Posterior cingulate gyrus (tissue), 11 donors: ENCODE results near the gene FABP6.
"Not testable (repeated sequence)": the region's sequence is repeated elsewhere in the genome, so short reads cannot be mapped to it uniquely, and the experiment has no call there.

Experiments used
- DNase-seq, 10 donors: peaks; one replicate each; pipeline versions ENCODE4 v3.0.0 to v3.0.0-alpha.2; 2020 to 2021; ENCODE audit warnings: mixed read lengths in 3 of 10
- intact Hi-C: fragments of 100-400 bp; cut with DNase I; formaldehyde crosslinking; loops from one replicate; pipeline ENCODE4 v1.15.1; 2023

Gene FABP6

DNA sequence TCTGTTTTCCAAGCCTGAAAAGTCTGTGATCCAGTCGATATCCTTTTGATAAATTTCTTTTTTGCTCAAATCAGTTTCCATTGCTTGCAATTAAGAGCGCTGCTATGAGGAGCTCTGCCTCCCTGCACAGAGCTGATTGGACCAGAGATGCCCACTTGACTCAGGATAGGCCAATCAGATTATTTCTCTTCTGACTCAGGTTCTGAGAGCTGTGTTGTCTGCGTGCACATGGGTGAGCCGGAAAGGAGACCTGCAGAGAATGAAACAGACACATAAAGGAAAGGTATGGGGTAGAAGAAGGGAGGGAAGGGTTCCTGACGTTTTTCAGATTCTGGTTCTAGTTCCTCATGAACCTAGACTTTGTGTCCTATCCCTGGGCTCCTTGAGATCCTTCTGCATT is 15.8 kb upstream of the FABP6 start:
- intact Hi-C loops, result no loop called here
- peak in 1 of 10 donors; percentile 22 for DNase-seq

DNA sequence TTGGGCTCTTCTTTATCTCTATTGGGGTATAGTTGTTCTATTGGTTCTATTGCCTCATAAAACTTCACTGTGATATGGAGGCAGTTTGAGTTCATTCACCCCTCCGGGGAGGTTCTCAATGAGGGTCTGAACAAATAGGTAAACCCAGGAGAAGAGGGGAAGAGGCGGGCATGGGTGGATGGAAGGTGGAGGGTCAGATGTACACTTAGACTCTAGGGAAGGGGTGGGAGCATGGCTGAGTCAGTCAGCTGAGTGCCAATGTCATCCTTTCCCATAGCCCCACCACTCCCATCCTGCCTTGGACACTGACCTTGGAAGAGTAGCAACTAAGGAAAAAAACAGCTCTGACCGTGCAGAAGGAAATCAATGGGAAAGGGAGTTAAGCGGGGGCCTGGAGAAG is 9.9 kb upstream of the FABP6 start:
- intact Hi-C loops, result no loop called here
- no peak for DNase-seq

DNA sequence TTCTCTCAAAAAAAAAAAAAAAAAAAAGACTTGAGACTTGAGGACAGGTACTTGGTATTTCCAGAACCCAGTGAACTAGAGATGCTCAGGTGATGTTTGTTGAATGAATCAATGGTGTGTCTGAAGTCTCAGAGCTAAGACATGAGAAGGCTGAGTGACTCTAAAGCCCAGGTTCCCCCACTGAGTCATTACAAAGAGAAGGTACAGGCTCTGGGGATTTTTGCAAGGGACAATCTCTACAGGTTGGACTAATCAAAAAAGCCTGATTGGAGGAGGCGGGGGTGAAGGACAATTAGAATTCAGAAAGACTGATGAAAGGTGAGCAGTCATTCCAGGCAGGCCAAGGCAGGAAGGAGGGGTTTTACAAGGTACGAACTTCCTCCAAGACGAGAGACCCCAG is 8.2 kb upstream of the FABP6 start:
- DNase-seq, result no peak
- intact Hi-C loops, result no loop called here

DNA sequence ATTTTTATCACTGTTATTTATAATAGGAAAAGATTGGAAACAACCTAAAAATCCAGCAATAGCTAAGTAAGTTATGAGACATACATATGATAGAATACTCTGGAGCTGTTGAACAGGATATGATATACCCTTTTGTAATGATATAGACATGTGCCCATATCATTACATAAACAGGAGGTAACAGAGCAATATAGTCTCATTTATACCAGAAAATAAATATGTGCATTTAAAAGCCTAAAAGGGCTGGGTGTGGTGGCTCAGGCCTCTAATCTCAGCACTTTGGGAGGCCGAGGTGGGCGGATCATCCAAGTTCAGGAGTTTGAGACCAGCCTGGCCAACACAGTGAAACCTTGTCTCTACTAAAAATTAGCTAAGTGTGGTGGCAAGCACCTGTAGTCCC is 2.3 kb upstream of the FABP6 start:
- intact Hi-C loops, result no loop called here
- DNase-seq, result no peak

DNA sequence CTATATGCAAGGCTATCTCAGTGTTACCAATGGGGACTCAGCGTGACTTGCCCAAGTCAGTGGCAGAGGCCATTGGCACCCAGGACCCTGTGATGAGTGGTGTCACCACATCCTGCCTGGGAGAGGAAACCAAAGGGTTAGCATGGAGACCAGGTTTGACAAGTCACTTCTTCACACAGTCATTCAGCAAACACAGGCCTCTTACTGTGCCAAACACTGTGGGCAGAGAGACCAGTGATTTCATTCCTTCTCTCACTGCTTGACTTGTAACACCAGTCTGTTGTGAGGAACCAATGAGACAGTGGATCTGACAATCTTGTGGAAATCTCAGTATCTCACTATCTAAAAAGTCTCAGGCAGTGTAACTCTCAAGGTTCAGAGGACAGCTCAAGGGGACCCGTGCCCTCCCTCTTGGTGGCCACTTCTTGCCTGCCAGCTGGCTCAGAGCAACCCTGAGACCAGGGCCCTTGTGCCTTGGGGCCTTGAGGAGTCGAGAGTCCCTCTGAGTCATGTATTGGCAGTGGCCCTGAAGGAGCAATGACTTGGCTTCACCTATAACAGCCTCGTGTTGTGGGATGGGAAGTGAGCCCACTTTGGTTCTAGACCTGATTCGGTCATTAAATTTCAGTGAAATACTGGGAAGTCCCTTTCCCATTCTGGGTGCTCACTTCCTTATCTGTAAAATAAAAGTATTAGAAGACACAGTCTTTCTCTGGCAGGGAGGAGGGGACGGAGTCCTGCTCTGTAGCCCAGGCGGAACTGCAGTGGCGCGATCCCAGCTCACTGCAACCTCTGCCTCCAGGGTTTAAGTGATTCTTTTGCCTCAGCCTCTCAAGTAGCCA is 1.6 kb downstream of the FABP6 start:
- intact Hi-C loops, result no loop called here
- DNase-seq, result no peak

DNA sequence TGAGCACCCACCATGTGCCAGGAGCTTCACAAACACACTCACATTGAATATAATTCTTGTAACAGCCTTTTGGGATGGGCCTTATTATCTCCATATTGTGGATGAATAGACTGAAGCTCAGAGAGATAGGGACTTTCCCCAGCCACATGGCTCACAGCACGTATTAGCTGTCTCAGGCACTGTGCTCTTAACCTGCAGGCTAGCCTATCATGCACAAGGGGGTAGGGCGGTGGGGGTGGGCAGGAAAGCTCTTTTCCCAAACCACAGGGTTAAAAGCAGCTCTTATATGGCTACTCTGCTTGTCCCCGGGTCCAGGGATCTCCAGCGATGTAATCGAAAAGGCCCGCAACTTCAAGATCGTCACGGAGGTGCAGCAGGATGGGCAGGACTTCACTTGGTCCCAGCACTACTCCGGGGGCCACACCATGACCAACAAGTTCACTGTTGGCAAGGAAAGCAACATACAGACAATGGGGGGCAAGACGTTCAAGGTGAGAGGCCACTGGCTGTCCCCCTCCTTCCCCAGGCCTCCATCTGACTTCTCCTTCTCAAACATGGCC is 2.6 kb downstream of the FABP6 start:
- intact Hi-C loops, result no loop called here

DNA sequence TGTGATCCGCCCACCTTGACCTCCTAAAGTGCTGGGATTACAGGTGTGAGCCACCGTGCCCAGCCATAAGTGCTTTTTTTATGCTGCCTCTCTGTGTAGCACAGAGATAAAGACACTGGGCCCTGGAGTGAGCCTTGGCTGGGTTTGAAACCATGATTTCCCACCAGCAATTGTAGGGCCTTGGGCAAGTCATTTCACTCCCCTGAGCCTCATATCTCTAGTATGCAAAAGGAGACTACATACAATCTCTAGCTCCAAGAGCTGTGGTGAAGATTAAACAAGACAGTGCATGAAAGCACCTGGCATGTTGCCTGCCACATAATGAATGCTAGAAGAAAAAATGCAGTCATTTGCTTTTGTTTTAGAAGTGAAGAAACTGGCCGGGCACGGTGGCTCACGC is 3.9 kb downstream of the FABP6 start:
- intact Hi-C loops, result no loop called here
- DNase-seq, result peak in 1 of 10 donors; percentile 12

More for the DNA sequence above, 2.6 kb downstream of the FABP6 start:
- DNase-seq, result peak in 1 of 10 donors; percentile 9

DNA sequence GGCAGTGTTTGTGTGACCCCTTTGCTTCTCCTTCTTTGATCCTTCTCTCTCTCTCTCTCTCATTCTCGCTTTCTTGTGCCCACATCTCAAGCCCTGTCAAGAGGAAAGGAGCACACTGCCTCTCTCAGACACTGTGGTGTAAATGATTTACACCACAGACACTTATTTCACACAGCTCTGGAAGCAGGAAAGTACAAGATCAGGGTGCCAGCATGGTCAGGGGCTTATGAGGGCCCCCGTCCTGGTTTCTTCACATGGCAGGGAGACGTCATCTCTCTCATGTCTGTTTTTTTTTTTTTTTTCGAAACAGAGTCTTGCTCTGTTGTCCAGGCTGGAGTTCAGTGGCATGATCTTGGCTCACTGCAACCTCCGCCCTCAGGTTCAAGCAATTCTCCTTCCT is 6.4 kb downstream of the FABP6 start:
- intact Hi-C loops, result no loop called here
- DNase-seq, result peak in 1 of 10 donors; percentile 5

DNA sequence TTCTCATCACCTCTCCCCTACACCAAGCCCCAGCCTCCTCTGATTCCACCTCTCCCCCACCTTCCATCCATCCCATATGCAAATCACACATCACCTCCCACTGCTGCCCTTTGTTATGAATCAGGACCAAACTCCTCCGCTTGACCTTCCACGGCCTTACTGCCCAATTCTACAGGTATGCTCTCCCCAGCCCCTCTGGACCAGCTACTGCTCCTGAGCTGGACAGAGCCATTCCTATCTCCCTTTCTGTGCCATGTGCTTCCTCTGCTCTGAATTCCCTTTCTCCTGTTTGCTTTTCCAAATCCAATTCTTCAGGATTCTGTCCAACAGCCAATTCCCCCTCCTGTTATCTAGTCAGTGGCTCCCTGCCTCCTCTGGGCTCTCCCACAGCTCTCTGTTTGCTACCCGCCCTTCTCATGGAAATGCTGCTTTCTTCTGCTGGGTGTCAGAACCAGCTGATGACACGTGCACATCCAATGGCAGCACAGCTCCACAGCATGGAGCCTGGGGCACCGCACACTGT is 8.3 kb downstream of the FABP6 start:
- intact Hi-C loops, result no loop called here
- peak in 1 of 10 donors; percentile 66 for DNase-seq

DNA sequence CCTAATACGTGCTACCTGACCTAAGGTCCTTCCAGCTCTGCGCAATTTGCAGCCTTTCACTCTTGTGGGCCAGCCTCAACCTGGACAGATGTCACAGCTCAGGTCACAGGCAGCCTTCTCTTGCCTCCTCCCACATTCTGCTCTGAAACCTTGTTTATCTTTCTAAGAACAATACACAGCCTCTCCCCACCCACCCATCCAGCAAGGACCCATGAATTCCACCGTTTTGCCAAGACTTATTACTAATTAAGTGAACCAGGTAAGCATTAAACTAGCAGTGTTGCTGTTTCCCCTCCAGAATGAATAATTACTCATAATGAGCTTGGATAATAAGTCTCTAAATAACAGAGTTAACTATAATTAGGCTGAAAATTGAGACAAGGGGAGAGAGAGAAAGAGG is 11.0 kb downstream of the FABP6 start:
- intact Hi-C loops, result no loop called here
- DNase-seq, result no peak

DNA sequence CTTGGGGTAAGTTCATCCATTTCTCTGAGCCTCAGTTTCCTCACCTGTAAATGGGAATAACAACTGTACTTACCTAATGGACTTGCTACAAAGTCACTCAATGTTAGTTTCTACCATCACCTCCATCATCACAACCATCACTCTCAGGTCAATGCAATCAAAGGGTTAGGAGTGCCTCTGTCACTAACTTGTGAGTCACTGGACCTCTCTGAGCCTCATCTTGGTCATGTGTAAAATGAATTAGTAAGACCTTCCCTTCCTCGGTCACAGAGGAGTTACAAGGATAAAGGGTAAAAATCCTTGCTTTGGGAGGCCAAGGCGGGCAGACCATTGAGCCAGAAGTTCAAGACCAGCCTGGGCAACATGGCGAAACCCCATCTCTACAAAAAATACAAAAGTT is 12.8 kb downstream of the FABP6 start:
- no peak for DNase-seq
- intact Hi-C loops, result no loop called here

DNA sequence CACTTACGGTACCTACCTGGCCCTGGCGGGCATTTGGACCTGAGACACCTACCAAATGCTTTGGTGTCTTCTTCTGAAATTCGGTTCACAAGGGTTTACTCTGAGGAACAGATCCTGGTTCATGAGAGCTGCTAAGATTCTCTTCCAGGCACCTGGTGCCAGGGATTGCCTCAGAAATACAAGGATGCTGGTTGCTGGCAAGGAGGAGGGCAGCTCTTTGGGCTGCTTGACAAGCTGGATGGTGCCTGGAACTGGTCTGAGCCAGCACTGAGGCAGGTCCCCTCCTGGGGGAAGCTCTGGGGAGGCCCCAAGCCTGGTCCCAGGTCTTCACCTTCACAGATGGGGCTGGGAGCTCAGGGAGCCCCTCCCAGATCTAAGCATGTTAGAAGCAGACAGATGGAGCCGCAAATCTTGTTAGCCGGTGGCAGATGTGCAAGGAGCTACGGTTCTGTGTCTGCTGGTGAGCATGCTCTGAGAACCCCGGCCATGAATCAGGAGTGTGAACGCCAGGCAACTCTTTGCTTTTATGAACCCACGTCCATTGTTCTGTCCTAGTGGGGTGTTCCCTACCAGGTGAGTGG is 16.3 kb downstream of the FABP6 start:
- intact Hi-C loops, result no loop called here
- DNase-seq, result peak in 4 of 10 donors; percentile 19 to 78 (median 48)

DNA sequence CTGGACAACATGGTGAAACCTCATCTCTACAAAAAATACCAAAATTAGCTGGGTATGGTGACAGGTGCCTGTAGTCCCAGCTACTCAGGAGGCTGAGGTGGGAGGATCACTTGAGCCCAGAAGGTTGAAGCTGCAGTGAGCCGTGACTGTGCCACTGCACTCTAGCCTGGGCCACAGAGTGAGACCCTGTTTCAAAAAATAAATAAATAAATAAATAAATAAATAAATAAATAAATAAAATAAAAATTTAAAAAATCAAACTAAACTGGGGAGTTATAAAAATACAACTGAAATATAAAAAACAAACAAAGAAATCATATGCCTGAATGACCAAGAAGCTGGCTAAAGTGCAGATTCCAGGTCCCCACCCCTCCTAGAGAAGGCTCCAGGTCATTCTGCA is 20.3 kb downstream of the FABP6 start:
- intact Hi-C loops, result not testable (repeated sequence)
- DNase-seq, result peak in 1 of 10 donors; percentile 15

DNA sequence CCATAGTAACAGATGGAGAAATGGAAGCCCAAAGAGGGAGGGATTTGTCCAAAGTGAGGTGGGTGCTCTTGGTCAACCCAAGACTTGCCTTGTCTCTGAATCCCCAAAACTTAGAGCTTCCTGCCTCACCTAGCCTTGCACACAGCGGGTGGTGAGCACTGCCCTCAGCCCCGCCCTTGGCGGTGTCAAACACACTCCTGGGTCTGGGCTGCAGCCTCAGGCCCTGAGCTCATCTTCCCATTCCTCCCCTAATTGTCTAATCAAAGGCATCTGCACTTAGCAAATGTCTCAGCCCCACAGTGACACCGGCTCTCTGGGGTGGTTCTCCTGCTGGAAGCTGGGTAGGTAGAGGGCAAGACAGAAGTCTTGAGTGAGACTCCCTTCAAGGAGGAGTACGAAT is 20.9 kb downstream of the FABP6 start:
- peak in 2 of 10 donors; percentile 8 to 46 for DNase-seq
- intact Hi-C loops, result no loop called here

DNA sequence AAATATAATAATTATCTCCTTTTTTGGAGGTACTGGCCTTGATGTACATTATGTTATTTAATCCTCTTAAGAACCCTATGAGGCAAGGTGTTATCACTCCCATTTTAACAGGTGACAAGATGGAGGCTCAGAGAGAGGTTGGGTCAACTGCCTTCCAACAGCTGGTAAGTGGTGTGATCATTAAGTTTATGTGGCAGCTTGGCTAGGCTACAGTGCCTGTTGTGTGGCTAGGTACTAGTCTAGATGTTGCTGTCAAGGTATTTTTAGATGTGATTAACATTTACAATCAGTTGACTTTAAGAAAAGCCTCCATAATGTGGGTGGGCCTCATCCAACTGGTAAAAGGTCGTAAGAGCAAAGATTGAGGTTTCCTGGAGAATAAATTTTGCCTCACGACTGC is 21.5 kb downstream of the FABP6 start:
- DNase-seq, result no peak
- intact Hi-C loops, result no loop called here

DNA sequence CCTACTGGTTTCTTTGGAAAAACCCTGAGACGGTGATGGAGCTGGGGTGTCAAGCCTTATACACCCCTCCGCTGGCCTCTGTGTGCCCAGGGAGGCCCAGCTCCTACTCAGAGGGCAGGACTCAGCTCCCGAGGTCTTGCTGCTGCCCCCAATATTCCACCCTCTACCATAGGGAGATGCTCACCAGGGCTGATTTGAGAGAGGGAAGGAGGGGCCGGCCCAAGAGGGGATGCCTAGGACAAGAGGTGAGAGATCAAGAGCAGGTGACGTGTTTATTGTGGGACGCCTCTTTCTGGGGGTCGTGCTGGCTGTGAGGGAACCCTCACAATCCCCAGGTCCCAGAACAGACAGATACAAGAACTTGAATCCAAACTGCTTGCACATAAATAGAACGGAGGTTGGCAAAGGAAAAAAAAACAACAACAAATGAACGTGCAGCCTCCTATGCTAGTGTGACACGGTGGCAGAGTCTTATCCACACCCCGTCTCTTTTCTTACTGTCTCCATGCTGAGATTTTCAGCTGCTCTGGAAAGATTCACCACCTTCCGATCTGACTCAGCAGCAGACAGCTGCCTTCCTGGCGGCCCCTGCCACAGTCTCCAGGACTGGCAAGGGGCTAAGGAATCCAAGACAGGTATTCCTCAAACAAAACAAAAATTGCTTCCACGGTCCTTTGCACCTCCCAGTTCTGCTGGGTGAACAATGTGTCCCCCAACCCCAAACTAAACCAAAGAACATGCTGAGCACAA is 22.3 kb downstream of the FABP6 start:
- peak in 1 of 10 donors; percentile 62 for DNase-seq
- intact Hi-C loops, result no loop called here

DNA sequence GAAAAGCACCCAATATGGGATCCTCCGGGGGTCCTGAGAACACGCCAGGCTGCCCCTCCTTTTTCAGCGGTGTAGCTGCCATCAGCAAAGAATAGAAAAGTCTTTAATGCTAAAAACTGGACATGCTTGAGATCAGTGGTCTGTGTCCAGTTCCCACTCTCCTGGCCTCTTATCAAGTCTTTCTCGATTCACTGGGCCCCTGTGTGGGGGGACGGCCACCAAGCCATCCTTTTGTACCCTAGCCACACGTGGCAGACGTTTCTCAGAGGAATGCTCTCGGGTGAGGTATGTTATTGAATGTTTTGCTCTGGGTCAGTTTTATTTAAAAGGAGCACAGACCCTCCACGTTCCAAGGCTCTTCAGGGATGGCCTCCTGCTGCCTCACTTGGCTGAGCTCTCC is 23.6 kb downstream of the FABP6 start:
- intact Hi-C loops, result no loop called here
- DNase-seq, result no peak

DNA sequence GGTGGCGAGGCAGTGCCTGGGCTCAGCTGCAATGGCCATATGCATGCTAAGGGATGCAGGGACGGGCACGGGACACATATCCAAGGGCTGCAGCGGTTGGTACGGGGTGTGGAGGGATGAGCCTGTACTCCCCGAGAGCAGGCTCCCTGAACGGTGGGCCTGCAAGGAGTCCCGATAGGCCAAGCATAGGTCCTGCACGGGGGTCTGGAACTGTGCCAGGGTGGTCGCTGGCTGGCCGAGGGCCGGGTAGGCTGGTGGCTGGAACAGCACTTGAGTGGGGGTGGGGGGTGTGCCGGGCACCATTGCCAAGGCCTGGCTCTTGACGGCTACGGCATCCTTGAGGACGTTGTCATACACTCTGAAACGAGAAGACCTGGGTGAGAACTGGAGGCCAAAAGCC is 24.1 kb downstream of the FABP6 start:
- peak in 2 of 10 donors; percentile 84 to 89 for DNase-seq

DNA sequence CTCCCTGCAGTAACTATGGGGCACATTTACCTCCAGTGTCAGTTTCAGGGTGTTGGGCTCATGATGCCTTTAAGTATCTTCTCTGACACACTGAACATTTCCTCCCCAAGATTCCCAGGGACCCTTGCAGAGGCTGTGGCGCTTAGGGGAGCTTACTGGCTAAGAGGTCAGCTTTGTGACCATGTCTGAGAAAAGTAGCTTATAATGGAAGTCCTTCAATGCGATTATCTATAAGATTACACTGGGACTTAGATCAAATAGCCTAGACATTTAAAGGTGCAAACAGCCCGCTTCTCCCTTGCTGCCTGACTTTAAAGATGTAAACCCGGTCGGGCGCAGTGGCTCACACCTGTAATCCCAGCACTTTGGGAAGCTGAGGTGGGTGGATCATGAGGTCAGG is 25.4 kb downstream of the FABP6 start:
- peak in 2 of 10 donors; percentile 12 to 31 for DNase-seq
- intact Hi-C loops, result no loop called here

More for the DNA sequence above, 24.1 kb downstream of the FABP6 start:
- intact Hi-C loops, result no loop called here

DNA sequence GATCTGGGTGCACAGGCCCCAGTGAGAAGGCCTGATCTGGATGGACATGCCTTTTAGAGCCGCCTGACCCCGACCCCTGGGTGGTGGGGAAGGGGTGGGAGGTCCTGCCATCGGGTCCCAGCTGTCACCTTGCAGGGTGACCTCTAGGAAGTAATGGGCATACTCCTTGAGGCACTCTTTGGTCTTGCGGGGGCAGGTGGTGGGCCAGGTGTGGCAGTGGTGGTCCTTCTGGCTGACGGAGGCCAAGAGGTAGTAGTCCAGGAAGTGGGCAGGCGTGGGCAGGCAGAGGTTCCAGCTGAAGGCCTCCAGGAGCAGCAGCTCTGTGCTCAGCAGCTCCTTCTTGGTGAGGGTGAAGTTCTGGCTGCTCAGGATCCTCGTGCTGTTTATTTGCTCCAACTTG is 30.0 kb downstream of the FABP6 start:
- DNase-seq, result peak in 1 of 10 donors; percentile 62
- intact Hi-C loops, result no loop called here
